HEK293 (cell line): Measurements from ENCODE around the gene WWOX.

ENCODE experiments used
- CTCF ChIP-seq: fragments of 450-650 bp; formaldehyde crosslinking; IDR thresholded peaks from 2 replicates; pipeline ENCODE4 v1.5.1; 2016; ENCODE audit warnings: missing biosample characterization, missing genetic modification characterization
- HOXA7 ChIP-seq: sonication (generic); formaldehyde crosslinking; IDR thresholded peaks from 2 replicates; pipeline ENCODE4 v1.8.1; 2022; ENCODE audit warnings: missing genetic modification reagents, borderline replicate concordance
- PATZ1 ChIP-seq: fragments of 450-650 bp; formaldehyde crosslinking; IDR thresholded peaks from 2 replicates; pipeline ENCODE4 v1.5.1; 2016; ENCODE audit warnings: missing biosample characterization, missing genetic modification characterization
- ZNF114 ChIP-seq: fragments of 450-650 bp; formaldehyde crosslinking; IDR thresholded peaks from 2 replicates; pipeline ENCODE4 v1.5.0; 2017; ENCODE audit warnings: missing biosample characterization, missing genetic modification characterization

- no peak for TF ChIP-seq CTCF (tag by site-specific recombination)
- no peak for TF ChIP-seq PATZ1
- no peak for TF ChIP-seq HOXA7 (CRISPR knock-in tag)
- TF ChIP-seq ZNF114 (tag by site-specific recombination) = no peak
Measured at GRCh38 chr16:79131321-79132075, 1032.0 kb downstream of the WWOX start.
